ENCODE results near the gene SLCO4C1.

Gene SLCO4C1

GRCh38 chr5:102226321-102226720 lies 69.8 kb downstream of the SLCO4C1 start:
- H3K4me3 ChIP-seq (ENCODE audit: low read depth, low read length), result no peak overlapping the region
- TF ChIP-seq CTCF (IDR thresholded peaks at IDR 0.05; ENCODE audit: low read depth, low read length), result no peak

GRCh38 chr5:102223542-102224477 lies 72.3 kb downstream of the SLCO4C1 start:
- no peak overlapping the region for H3K4me3 ChIP-seq (ENCODE audit: low read depth, low read length)
- no peak for TF ChIP-seq CTCF (IDR thresholded peaks at IDR 0.05; ENCODE audit: low read depth, low read length)

DNA sequence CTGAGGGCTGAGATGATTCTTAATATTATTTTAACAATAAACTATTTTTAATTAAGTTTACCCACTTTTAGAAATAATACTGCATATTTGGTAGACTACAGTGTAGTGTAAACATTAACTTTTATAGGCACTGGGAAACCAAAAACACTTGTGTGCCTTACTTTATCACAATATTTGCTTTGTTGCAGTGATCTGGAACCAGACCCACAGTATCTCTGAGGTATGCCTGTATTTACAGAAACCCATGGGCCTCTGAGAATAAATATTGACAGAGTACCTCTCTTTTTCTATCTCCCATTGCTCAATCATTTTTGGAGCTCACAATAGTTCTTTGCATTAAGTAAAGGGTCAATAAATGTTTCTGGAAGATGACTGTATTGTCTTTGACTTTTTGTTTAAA lies 73.3 kb downstream of the SLCO4C1 start:
- H3K4me3 ChIP-seq (ENCODE audit: low read depth, low read length), result no peak overlapping the region

GRCh38 chr5:102221949-102222348 lies 74.1 kb downstream of the SLCO4C1 start:
- no peak for TF ChIP-seq CTCF (IDR thresholded peaks at IDR 0.05; ENCODE audit: low read depth, low read length)

More for the DNA sequence above, 73.3 kb downstream of the SLCO4C1 start:
- no peak for TF ChIP-seq CTCF (IDR thresholded peaks at IDR 0.05; ENCODE audit: low read depth, low read length)

GRCh38 chr5:102218159-102218558 lies 77.9 kb downstream of the SLCO4C1 start:
- H3K4me3 ChIP-seq (ENCODE audit: low read depth, low read length), result no peak overlapping the region
- no peak for TF ChIP-seq CTCF (IDR thresholded peaks at IDR 0.05; ENCODE audit: low read depth, low read length)

More at GRCh38 chr5:102221949-102222348, 74.1 kb downstream of the SLCO4C1 start:
- no peak overlapping the region for H3K4me3 ChIP-seq (ENCODE audit: low read depth, low read length)

GRCh38 chr5:102216678-102217077 lies 79.4 kb downstream of the SLCO4C1 start:
- H3K4me3 ChIP-seq (ENCODE audit: low read depth, low read length), result no peak overlapping the region
- TF ChIP-seq CTCF (IDR thresholded peaks at IDR 0.05; ENCODE audit: low read depth, low read length), result no peak

DNA sequence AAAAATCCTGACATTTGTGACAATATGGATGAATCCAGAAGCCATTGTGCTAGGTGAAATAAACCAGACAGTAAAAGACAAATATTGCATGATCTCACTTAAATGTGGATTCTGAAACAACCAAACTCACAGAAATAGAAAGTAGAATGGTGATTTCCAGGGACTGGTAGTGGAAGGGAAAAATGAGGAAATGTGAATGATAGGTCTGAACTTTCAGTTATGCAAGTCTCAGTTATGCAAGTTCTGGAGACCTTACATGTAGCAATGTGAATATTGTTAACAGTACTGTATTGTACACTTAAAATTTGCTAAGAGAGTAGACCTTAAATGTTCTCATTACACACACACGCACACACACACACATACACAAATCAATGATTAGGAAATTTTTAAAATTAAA lies 84.9 kb downstream of the SLCO4C1 start:
- H3K4me3 ChIP-seq (ENCODE audit: low read depth, low read length), result no peak overlapping the region
- TF ChIP-seq CTCF (IDR thresholded peaks at IDR 0.05; ENCODE audit: low read depth, low read length), result no peak
